PC-9 (cell line): ENCODE data around the gene CAMSAP3.

Experiments used
- EZH2 ChIP-seq: fragments of 200-600 bp; sonication (generic); IDR thresholded peaks from 2 replicates; pipeline ENCODE4 v1.8.0; 2017; ENCODE audit warnings: antibody characterized with exemption, low read depth
- TF ChIP-seq, protein P1 (sequence below): fragments of 200-600 bp; sonication (generic); conservative IDR thresholded peaks from 2 replicates; pipeline ENCODE4 v1.6.1; 2017; ENCODE audit warnings: mixed run types, antibody characterized with exemption, mild to moderate bottlenecking, moderate library complexity

DNA sequence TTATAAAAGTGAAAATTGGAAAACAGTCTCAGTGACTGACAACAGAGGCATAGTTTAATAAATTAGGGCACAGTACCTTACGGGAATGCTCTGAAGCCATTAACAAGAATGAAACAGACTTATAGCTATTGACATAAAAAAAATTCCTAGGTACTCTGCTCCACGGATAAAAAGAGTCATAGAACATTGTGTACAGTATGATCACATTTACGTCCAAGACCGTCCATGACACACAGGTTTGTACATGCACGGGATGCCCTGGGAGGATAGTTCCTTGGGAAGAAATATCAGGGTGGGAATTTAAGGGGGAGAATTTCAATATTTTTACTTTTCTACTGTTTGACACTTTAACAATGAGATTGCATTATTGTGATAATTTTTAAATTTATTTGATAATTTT lies 24.9 kb upstream of the CAMSAP3 start:
- TF ChIP-seq, protein P1, sequence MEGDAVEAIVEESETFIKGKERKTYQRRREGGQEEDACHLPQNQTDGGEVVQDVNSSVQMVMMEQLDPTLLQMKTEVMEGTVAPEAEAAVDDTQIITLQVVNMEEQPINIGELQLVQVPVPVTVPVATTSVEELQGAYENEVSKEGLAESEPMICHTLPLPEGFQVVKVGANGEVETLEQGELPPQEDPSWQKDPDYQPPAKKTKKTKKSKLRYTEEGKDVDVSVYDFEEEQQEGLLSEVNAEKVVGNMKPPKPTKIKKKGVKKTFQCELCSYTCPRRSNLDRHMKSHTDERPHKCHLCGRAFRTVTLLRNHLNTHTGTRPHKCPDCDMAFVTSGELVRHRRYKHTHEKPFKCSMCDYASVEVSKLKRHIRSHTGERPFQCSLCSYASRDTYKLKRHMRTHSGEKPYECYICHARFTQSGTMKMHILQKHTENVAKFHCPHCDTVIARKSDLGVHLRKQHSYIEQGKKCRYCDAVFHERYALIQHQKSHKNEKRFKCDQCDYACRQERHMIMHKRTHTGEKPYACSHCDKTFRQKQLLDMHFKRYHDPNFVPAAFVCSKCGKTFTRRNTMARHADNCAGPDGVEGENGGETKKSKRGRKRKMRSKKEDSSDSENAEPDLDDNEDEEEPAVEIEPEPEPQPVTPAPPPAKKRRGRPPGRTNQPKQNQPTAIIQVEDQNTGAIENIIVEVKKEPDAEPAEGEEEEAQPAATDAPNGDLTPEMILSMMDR, result no peak
- no peak for TF ChIP-seq EZH2
